IMR-90 (cell line): ENCODE data around the gene SNAP29. TPM values are rescaled to one million over a fixed set of nuclear protein-coding genes. Genes with fewer than 3 reads are reported as not detected.
"Not testable (repeated sequence)": the region's sequence is repeated elsewhere in the genome, so short reads cannot be mapped to it uniquely, and the experiment has no call there.

Experiments
- ATAC-seq: fragments of 200-7000 bp; cut with Tn5 transposase; 2 replicates; pipeline ENCODE4 v1.9.1; 2020; ENCODE audit warnings: low read depth, mild to moderate bottlenecking, moderate library complexity
- BruUV-seq: library from RNA; stranded (reverse); fragments of 400-500 nt; replicated peaks from 2 replicates; lab custom pipeline; 2021; lab: Mats Ljungman, UMichigan
- CTCF ChIA-PET: fragments of 300-600 bp; formaldehyde crosslinking; extraction: SDS; loops from one replicate; lab custom pipeline; 2021; ENCODE audit warnings: antibody characterized with exemption; lab: Yijun Ruan, JAX
- POLR2A ChIA-PET: fragments of 300-600 bp; sonication (Branson Sonifier 250); formaldehyde crosslinking; loops from one replicate; lab custom pipeline; 2022; ENCODE audit warnings: antibody characterized with exemption; ENCODE audit not compliant: unreplicated experiment; lab: Charles Lee
- DNase-seq: peaks from one replicate; pipeline ENCODE4 v3.0.0; 2013
- H2AFZ ChIP-seq: replicated peaks from 2 replicates; pipeline ENCODE3; 2013; ENCODE audit warnings: low read length, mild to moderate bottlenecking; ENCODE audit not compliant: poor library complexity
- H2AK5ac ChIP-seq: 2 replicates; pipeline ENCODE4 v1.6.1; 2013; ENCODE audit warnings: low read depth, low read length, inconsistent platforms
- H2AK9ac ChIP-seq: replicated peaks from 2 replicates; pipeline ENCODE3; 2013; ENCODE audit warnings: mild to moderate bottlenecking, low read depth, low read length, moderate library complexity; ENCODE audit not compliant: poor library complexity
- H2BK120ac ChIP-seq: 2 replicates; pipeline ENCODE4 v1.6.1; 2013; ENCODE audit warnings: low read depth, low read length, inconsistent platforms
- H2BK15ac ChIP-seq: 3 replicates; pipeline ENCODE4 v1.6.1; 2013; ENCODE audit warnings: low read depth, low read length, inconsistent platforms
- H2BK20ac ChIP-seq: 2 replicates; pipeline ENCODE4 v1.6.1; 2013; ENCODE audit warnings: low read depth, mild to moderate bottlenecking, inconsistent platforms, low read length, moderate library complexity
- H2BK5ac ChIP-seq: 2 replicates; pipeline ENCODE4 v1.6.1; 2013; ENCODE audit warnings: mild to moderate bottlenecking, low read depth, low read length, inconsistent platforms; ENCODE audit not compliant: poor library complexity, severe bottlenecking
- H3K14ac ChIP-seq: replicated peaks from 2 replicates; pipeline ENCODE4 v1.6.1; 2013; ENCODE audit warnings: low read depth, low read length, inconsistent platforms
- H3K18ac ChIP-seq: 2 replicates; pipeline ENCODE4 v1.6.1; 2013; ENCODE audit warnings: low read depth, low read length, control low read depth
- H3K23ac ChIP-seq: 2 replicates; pipeline ENCODE4 v1.6.1; 2013; ENCODE audit warnings: low read depth, low read length, inconsistent platforms
- H3K27ac ChIP-seq: 2 replicates; pipeline ENCODE4 v1.5.1; 2013; ENCODE audit warnings: mild to moderate bottlenecking, control low read depth, low read length; ENCODE audit not compliant: insufficient read depth
- H3K27me3 ChIP-seq: 2 replicates; pipeline ENCODE4 v1.6.1; 2013; ENCODE audit warnings: low read length; ENCODE audit not compliant: control insufficient read depth, insufficient read depth
- H3K36me3 ChIP-seq: 2 replicates; pipeline ENCODE4 v1.6.1; 2013; ENCODE audit warnings: low read length, mixed read lengths; ENCODE audit not compliant: control insufficient read depth, insufficient read depth
- H3K4ac ChIP-seq: 2 replicates; pipeline ENCODE4 v1.6.1; 2013; ENCODE audit warnings: low read depth, low read length, inconsistent platforms
- H3K4me1 ChIP-seq: 2 replicates; pipeline ENCODE4 v1.6.1; 2013; ENCODE audit warnings: low read length, mixed read lengths; ENCODE audit not compliant: control insufficient read depth, insufficient read depth
- H3K4me2 ChIP-seq: 2 replicates; pipeline ENCODE4 v1.6.1; 2013; ENCODE audit warnings: low read depth, mild to moderate bottlenecking, control low read depth, low read length, moderate library complexity
- H3K4me3 ChIP-seq: 2 replicates; pipeline ENCODE4 v1.5.1; 2013; ENCODE audit warnings: low read depth, mild to moderate bottlenecking, control low read depth, low read length, moderate library complexity; ENCODE audit not compliant: insufficient read depth
- H3K56ac ChIP-seq: 2 replicates; pipeline ENCODE4 v1.6.1; 2013; ENCODE audit warnings: low read length, inconsistent platforms; ENCODE audit not compliant: insufficient read depth; ENCODE audit errors: extremely low read depth
- H3K79me1 ChIP-seq, 2 experiments: 2 replicates each; pipeline ENCODE4 v1.6.1; 2013; ENCODE audit warnings: low read length in 2 of 2, inconsistent platforms in 1 of 2, low read depth in 1 of 2
- H3K9ac ChIP-seq: 2 replicates; pipeline ENCODE4 v1.6.1; 2013; ENCODE audit warnings: low read depth, low read length, control low read depth
- H3K9me1 ChIP-seq: 2 replicates; pipeline ENCODE4 v1.6.1; 2013; ENCODE audit warnings: low read length, inconsistent platforms; ENCODE audit not compliant: insufficient read depth
- H3K9me3 ChIP-seq: 2 replicates; pipeline ENCODE4 v1.6.1; 2013; ENCODE audit warnings: low read length; ENCODE audit not compliant: control insufficient read depth, insufficient read depth
- H4K20me1 ChIP-seq: 2 replicates; pipeline ENCODE4 v1.6.1; 2013; ENCODE audit warnings: low read length, inconsistent platforms; ENCODE audit not compliant: insufficient read depth
- H4K5ac ChIP-seq: 2 replicates; pipeline ENCODE4 v1.6.1; 2013; ENCODE audit warnings: mild to moderate bottlenecking, low read depth, low read length, control low read depth
- H4K8ac ChIP-seq, 2 experiments: 2 replicates each; pipeline ENCODE4 v1.6.1; 2013; ENCODE audit warnings: low read depth in 2 of 2, low read length in 2 of 2, control low read depth in 1 of 2, inconsistent platforms in 1 of 2
- H4K91ac ChIP-seq: 2 replicates; pipeline ENCODE4 v1.6.1; 2013; ENCODE audit warnings: low read depth, low read length, inconsistent platforms; ENCODE audit not compliant: insufficient read depth
- WGBS, 2 experiments: methylation state at CpG; one replicate each; pipeline versions ENCODE4 v1.1.5 to v1.1.7; 2013; ENCODE audit warnings: missing lambda C conversion rate in 2 of 2; ENCODE audit not compliant: insufficient read length in 1 of 2; ENCODE audit errors: extremely low coverage in 2 of 2; 5-methylcytosine and 5-hydroxymethylcytosine counted together
- dilution Hi-C: fragments of 300-500 bp; cut with HindIII; formaldehyde crosslinking; loops from one replicate; pipeline ENCODE4 v1.14.3; 2018; ENCODE audit warnings: low sequenced_read_pairs; ENCODE audit not compliant: unreplicated experiment
- in situ Hi-C: fragments of 300-500 bp; cut with MboI; formaldehyde crosslinking; loops from 3 replicates; pipeline ENCODE4 v1.14.3; 2019; ENCODE audit warnings: low sequenced_read_pairs, inconsistent platforms, mixed read lengths
- intact Hi-C: fragments of 100-400 bp; cut with micrococcal nuclease; formaldehyde crosslinking; loops from 2 replicates; pipeline ENCODE4 v1.10.0; 2022
- polyA plus RNA-seq, 3 experiments: library from polyadenylated mRNA; depleted of rRNA; stranded (reverse); fragments of >200 nt; gene quantifications; 2 replicates each; pipeline ENCODE4 v1.2.3, GENCODE V29; 2012; ENCODE audit warnings: low replicate concordance in 1 of 3
- total RNA-seq: library from RNA; depleted of rRNA; stranded (reverse); fragments of >200 nt; gene quantifications from 2 replicates; pipeline ENCODE4 v1.2.3, GENCODE V29; 2012

The SNAP29 gene
- total and polyA plus RNA-seq, 2 of the 4 experiments (the other 2 are of a cell fraction) = 10.6 to 29.5 TPM

- H2BK15ac ChIP-seq, H3K23ac ChIP-seq, H3K27ac ChIP-seq, H3K27me3 ChIP-seq, H3K18ac ChIP-seq, H2AFZ ChIP-seq, H2AK9ac ChIP-seq, H2BK20ac ChIP-seq, H3K14ac ChIP-seq, H3K4me3 ChIP-seq, H3K36me3 ChIP-seq, H4K20me1 ChIP-seq, H3K79me1 ChIP-seq, H3K9ac ChIP-seq, H3K4me2 ChIP-seq, BruUV-seq, H2BK120ac ChIP-seq, in situ Hi-C loops, H4K5ac ChIP-seq, intact Hi-C loops, H4K8ac ChIP-seq, H3K56ac ChIP-seq, H3K9me3 ChIP-seq, dilution Hi-C loops, ATAC-seq, H2AK5ac ChIP-seq, H2BK5ac ChIP-seq, H3K9me1 ChIP-seq, H3K4ac ChIP-seq, DNase-seq, H4K91ac ChIP-seq, POLR2A ChIA-PET: not testable (repeated sequence)
- H3K4me1 ChIP-seq = peaks cover 12% of the 10 kb centered on the region
- no CpG with 5 or more reads among the region's 5 CpGs for WGBS, 2 experiments
- CTCF ChIA-PET = interaction anchor here (0.7 kb wide), 1 partner anchor 17 kb away, joined by 6 read pairs; no protein-coding TSS in a partner anchor
Measured at GRCh38 chr22:20908717-20909116, 49.9 kb downstream of the SNAP29 start.
